HG03439 (cell line): ENCODE data around the gene ELP4.

Experiments used
- ATAC-seq: cut with Tn5 transposase; IDR thresholded peaks from one replicate; pipeline ENCODE4 v1.9.1; 2021; ENCODE audit warnings: mild to moderate bottlenecking, moderate library complexity; ENCODE audit not compliant: unreplicated experiment

Gene ELP4

GRCh38 chr11:31821235-31821764 is 311.7 kb downstream of the ELP4 start:
- no peak for ATAC-seq

- ATAC-seq = no peak
Measured at GRCh38 chr11:31821766-31822165, 312.2 kb downstream of the ELP4 start.

GRCh38 chr11:31822175-31822926 is 312.8 kb downstream of the ELP4 start:
- ATAC-seq = no peak

- no peak for ATAC-seq
Measured at GRCh38 chr11:31822927-31823643, 313.5 kb downstream of the ELP4 start.

GRCh38 chr11:31823644-31824331 is 314.2 kb downstream of the ELP4 start:
- no peak for ATAC-seq

- ATAC-seq = no peak
Measured at GRCh38 chr11:31824332-31824878, 314.8 kb downstream of the ELP4 start.

- no peak for ATAC-seq
Measured at GRCh38 chr11:31824879-31825837, 315.6 kb downstream of the ELP4 start.

GRCh38 chr11:31825838-31826484 is 316.4 kb downstream of the ELP4 start:
- ATAC-seq = no peak

GRCh38 chr11:31826536-31827438 is 317.2 kb downstream of the ELP4 start:
- ATAC-seq = no peak

GRCh38 chr11:31827455-31828206 is 318.1 kb downstream of the ELP4 start:
- ATAC-seq = no peak

GRCh38 chr11:31828217-31828616 is 318.6 kb downstream of the ELP4 start:
- no peak for ATAC-seq

GRCh38 chr11:31830406-31830805 is 320.8 kb downstream of the ELP4 start:
- ATAC-seq = no peak

GRCh38 chr11:31834237-31834636 is 324.7 kb downstream of the ELP4 start:
- no peak for ATAC-seq
